Measurements from ENCODE around the gene BTNL2. TPM values are rescaled to one million over a fixed set of nuclear protein-coding genes. Genes with fewer than 3 reads are reported as not detected.

Gene BTNL2
- total RNA-seq, 2 donors from 2014 or later = not detected

- Histone ChIP-seq H3K27me3 (no peaks in the 10 kb centered on the region), H3K36me3 (no peaks in the 10 kb centered on the region), H3K27ac (no peak overlapping the region), H3K9ac (ENCODE audit: low read depth in 2 of 2, low read length in 2 of 2) (no peak overlapping the region), H3K9me3 (no peaks in the 10 kb centered on the region), H3K4me3 (no peak overlapping the region), H3K4me1 (no peaks in the 10 kb centered on the region)
- intact Hi-C loops (cut with DNase I) = no loop called here
- no peak for DNase-seq
- TF ChIP-seq CTCF (IDR thresholded peaks at IDR 0.05) = no peak
These were observed 31.0 kb downstream of the BTNL2 start for GRCh38 chr6:32375739-32376529.

- Histone ChIP-seq H3K27me3 (no peaks in the 10 kb centered on the region), H3K4me3 (no peak within 1 kb of the TSS), H3K36me3 (no peaks in the 10 kb centered on the region), H3K9me3 (no peaks in the 10 kb centered on the region), H3K9ac (ENCODE audit: low read depth in 2 of 2, low read length in 2 of 2) (no peak within 1 kb of the TSS), H3K27ac (no peak within 1 kb of the TSS), H3K4me1 (no peaks in the 10 kb centered on the region)
- TF ChIP-seq CTCF (IDR thresholded peaks at IDR 0.05) = no peak
- no peak for DNase-seq
- intact Hi-C loops (cut with DNase I) = no loop called here
These were observed 35.2 kb downstream of the BTNL2 start, which contains the start of gene TSBP1 for GRCh38 chr6:32371803-32372202. TSBP1 (minus strand) TSS chr6:32371903; CDS start chr6:32371706, 197 bp downstream.

- Histone ChIP-seq H3K4me3 (no peak overlapping the region), H3K36me3 (no peaks in the 10 kb centered on the region), H3K9me3 (no peaks in the 10 kb centered on the region), H3K9ac (ENCODE audit: low read depth in 2 of 2, low read length in 2 of 2) (no peak overlapping the region), H3K27me3 (no peaks in the 10 kb centered on the region), H3K4me1 (no peaks in the 10 kb centered on the region), H3K27ac (no peak overlapping the region)
- no peak for TF ChIP-seq CTCF (IDR thresholded peaks at IDR 0.05)
- intact Hi-C loops (cut with DNase I) = no loop called here
- DNase-seq = no peak
These were observed 35.8 kb downstream of the BTNL2 start for GRCh38 chr6:32371229-32371628.

- Histone ChIP-seq H3K27me3 (no peaks in the 10 kb centered on the region), H3K9ac (ENCODE audit: low read depth in 2 of 2, low read length in 2 of 2) (no peak overlapping the region), H3K4me1 (no peaks in the 10 kb centered on the region), H3K9me3 (no peaks in the 10 kb centered on the region), H3K36me3 (no peaks in the 10 kb centered on the region), H3K4me3 (no peak overlapping the region), H3K27ac (no peak overlapping the region)
- TF ChIP-seq CTCF (IDR thresholded peaks at IDR 0.05) = no peak
- intact Hi-C loops (cut with DNase I) = no loop called here
- no peak for DNase-seq
These were observed 36.5 kb downstream of the BTNL2 start for GRCh38 chr6:32370505-32370904.

GRCh38 chr6:32369660-32370059 lies 37.3 kb downstream of the BTNL2 start:
- no peak for TF ChIP-seq CTCF (IDR thresholded peaks at IDR 0.05)
- H3K27ac ChIP-seq = no peak overlapping the region
- H3K9me3 ChIP-seq = no peaks in the 10 kb centered on the region
- DNase-seq = no peak
- H3K4me1 ChIP-seq = no peaks in the 10 kb centered on the region
- intact Hi-C loops (cut with DNase I) = no loop called here
- H3K36me3 ChIP-seq = no peaks in the 10 kb centered on the region
- no peak overlapping the region for H3K9ac ChIP-seq (ENCODE audit: low read depth in 2 of 2, low read length in 2 of 2)
- H3K27me3 ChIP-seq = no peaks in the 10 kb centered on the region
- H3K4me3 ChIP-seq = no peak overlapping the region

Data from colonic mucosa (tissue), 4 donors.